ENCODE data around the gene PRKAG2.

Gene PRKAG2

DNA sequence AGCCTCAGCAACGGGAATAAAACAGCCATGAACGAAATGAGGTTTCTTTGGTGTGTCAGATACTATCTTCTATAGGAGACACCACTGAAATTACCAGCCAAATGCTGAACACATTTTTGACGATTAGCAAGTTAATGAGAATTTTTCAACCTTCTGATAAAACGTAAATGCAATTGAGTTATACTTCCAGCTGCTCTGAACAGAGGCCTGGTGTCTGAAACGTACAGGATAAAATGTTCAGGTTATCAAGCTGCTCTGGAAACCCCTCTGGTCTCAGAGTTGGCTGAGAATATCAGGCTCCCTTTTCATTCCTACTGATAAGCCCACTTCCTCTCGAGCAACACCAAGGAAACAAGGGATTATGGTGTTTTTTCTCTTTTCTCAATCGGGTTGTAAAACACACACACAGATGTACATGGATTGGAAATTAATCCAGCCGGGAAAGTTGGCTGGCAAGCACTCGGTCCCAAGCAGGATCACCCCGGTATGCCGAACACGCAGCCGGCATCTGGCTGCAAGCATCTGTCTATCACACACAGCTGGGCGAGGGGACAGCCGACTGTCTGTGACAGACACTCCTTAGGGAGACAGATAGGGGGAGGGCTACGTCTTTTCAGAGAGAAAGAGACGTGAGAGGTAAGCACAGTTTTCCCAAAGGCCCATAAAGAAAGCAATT is 171.8 kb downstream of the PRKAG2 start:
- DNase-seq, result no peak

DNA sequence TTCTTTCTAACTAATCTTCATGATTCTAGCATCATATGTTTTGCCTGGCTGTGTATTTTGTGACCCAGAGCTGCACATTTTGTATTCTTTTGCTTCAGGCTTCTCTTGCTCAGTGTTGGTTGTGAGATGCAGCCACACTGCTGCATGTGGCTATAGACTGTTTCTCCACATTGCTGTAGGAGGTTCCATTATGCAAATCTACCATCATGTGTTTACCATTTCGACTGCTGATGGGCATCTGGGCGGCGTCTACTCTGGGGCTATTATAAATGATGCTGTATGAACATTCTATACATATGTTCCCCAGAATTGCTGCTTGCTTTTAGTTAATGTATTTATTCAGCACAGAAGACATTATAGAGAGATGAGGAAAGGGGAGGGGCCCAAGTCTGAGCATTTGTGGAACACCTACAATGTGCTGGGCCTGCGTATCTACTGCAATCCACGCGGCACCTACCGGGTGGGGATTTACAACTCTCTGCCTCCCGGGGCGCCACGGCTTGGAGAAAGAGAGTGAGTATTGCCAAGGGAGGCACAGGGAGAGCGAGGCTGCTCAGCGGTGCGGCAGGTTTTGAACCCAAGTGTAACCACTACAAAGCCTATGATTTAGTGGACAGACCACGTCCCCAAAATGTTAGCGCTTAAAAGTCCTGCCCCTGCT is 172.5 kb downstream of the PRKAG2 start:
- DNase-seq, result no peak

DNA sequence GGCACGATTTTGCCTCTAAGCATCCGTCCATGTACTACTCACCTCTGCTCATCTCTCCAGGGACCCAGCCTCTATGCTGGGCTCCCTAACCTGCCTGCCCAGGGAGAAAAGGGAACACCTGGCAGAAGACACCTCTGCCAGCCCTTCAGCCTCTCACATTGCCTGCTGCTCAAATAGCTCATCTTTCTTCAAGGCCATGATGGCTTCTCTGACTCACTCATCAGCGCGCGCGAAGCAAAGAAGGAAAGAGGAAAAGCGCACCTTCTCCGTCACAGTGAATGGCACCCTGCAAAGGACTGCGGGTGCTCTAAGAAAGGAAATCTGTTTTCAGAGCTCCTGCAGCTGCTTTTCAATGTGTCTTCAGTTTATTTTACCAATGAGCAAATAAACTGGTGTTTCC is 174.0 kb downstream of the PRKAG2 start:
- no peak for DNase-seq

DNA sequence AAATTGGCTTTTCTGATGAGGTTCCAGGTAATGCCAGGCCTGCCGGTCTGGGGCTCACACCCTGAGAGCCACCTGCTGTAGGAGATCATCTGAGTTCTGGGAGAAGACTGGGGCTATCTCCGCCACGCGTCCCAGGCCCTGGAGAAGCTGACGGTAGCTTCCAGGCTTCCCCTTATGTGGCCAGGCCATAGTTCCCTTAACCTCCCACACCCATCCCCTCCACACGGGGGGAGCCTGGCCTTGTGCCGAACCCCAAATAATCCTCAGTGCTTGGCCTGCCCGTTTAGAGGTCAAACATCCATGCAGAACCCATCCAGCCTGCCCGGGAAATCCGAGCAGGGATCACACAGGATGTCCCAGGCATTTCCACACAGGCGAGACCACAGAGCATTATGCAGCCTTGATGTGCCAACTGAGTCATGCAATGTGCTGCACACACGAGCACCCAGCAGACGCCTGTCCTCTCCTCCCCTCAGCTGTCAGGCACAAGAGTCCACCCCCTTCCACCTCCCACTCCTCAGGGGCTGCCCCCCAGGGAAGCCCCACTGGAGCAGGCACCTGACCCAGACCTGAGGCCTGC is 176.2 kb downstream of the PRKAG2 start:
- DNase-seq, result no peak

DNA sequence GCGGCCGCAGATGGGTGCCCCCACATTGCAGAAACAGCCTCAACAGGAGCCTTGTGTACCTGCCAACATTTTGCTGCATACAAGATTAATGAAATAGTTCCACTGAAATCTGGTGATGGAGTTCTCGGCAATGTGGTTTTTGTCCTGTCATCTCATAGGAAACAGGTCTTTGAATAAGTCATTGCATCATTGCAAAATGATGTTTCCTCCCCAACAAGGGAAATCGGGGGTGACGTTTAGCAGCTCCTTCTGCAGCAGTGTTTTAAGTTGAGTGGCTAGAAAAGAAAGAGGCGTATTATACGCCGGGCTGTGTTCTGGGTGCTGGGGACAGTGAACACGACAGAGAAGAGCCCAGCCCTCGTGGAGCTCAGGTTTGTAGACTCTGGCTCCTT is 177.0 kb downstream of the PRKAG2 start:
- no peak for DNase-seq

DNA sequence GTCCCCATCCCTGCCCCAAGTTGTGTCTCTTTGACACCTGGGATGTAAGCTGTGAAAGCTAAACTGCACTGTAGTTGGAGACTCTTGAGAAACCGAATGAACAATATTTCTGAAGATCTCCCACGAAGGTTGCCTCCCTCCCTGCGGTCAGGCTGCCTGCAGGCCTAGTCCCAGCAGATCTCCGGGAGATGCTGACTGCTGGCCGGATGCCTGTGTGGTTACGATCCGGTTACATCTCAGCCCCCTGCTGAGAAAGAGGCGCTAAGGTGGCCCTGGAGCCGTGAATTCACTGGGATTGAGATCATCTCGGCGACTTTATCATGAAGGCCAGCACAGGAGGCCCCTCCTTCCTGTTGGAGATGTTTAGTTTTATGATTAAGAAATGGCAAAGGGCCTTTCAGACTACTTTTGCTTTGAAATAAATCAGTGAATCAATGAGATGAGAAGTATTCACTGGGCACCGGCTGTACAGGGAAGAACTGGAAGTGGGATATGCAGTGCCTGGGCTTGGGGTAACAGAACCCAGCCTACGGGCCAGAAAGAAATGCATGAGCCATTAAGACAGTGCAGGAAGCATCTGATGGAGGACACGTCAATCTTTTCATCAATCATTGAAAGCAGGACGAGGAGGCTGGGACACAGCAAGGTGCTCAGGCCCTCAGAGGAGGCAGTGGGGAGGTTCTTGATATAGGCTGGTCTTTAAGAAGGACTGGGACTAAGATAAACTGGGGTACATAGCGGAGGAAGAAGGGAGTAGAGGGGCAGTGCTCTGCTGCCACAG is 177.6 kb downstream of the PRKAG2 start:
- DNase-seq, result no peak

DNA sequence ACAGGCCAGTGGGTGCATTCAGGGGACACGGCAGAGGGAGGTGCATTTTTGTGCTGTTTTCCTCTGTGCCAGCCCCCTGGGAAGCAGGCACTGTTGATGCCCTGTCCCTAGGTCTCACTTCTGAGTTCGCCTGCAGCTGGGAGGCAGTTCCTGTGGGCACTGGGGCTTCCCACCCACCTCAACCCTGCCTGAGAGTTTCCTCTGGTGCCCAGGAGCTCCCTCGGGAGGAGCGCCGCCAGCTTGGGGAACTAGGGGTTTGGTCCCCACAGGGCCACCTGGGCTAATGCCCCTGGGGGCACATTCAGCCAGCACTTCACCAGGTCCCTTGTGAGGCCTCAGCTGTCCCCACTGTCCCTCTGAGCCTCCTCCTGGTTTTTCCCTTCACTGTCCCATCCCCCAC is 179.0 kb downstream of the PRKAG2 start:
- DNase-seq, result no peak

DNA sequence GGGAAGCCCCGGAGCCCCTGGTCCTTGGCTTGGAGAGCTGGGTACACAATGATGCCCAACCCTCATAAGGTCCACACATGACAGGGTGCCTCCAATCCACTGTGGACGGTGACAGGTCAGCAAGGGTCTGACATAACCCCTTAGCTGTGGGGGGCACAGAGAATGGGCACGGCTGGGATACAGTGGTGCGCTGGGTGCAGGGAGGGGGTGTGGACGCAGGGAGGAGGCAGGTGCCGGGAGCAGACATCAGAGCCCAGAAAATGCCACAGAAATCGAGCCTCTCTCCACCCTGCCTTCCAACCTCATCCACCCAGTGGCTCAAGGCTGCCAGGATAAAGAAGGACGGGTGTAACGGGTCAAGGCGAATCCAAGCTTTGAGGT is 179.4 kb downstream of the PRKAG2 start:
- DNase-seq, result no peak

DNA sequence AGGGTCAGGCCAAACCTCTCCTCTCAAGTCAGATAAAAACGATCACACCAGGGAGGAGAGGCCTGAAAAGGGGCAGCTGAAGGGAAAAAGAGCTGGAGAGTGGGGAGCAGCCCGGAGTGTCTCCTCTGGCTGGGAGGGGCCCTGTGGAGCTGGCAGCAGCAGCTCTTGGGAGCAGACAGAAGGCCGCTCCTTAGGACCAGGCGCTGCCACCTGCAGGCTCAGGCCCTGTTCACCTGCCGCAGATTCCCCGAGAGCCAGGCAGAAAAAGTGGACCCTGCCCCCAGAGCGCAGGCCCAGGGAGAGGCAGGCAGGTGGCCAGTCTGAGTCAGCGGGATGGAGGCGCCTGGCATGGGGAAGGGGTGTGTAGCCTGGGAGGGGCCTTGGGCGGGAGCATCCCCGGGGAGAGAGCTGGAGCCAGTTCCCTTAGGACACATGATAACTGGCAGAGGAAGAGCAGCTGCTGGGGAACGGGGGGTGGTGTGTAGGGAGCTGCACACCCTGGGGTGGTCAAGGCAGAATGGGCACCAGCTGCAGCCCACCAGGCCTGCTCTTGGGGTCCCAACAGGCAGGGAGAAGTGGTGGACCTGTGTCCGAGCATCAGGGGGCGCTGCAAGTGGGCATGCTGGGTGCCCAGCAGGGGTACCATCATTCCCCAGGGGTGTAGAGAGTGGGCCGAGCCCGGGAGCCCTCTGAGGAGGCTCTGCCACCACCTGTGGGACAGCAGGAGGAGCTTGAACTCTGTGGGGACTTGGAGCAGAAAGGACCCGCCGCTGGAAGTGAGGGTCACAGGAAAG is 180.0 kb downstream of the PRKAG2 start:
- no peak for DNase-seq

DNA sequence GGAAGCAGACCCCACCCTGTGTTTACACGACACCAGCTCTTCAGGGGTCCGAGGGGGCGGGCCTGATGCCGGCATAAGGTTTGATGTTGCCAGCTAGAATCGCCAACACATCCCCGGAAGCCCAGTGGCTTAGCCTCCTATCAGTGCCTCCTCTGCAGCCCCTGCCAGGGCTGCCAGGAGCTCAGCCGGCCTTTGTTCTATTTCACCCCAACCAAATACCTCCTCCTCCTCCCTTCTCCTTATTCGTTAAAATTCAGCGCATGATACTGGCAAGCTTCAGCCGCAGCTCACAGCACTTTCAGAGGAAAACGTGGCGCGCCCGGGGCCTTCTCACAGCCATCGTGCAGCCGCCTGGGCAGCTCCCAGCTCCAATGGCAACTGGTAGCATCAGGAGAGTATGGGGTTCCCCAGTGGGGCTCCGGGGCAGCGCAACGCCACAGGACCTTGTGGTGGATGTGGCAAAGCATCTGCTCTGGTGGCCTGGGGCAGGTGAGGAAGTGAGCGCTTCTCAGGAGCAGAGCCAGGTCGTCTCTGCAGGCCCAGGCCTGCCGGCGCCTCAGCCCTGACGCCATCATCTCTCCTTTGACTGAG is 180.9 kb downstream of the PRKAG2 start:
- DNase-seq, result no peak

DNA sequence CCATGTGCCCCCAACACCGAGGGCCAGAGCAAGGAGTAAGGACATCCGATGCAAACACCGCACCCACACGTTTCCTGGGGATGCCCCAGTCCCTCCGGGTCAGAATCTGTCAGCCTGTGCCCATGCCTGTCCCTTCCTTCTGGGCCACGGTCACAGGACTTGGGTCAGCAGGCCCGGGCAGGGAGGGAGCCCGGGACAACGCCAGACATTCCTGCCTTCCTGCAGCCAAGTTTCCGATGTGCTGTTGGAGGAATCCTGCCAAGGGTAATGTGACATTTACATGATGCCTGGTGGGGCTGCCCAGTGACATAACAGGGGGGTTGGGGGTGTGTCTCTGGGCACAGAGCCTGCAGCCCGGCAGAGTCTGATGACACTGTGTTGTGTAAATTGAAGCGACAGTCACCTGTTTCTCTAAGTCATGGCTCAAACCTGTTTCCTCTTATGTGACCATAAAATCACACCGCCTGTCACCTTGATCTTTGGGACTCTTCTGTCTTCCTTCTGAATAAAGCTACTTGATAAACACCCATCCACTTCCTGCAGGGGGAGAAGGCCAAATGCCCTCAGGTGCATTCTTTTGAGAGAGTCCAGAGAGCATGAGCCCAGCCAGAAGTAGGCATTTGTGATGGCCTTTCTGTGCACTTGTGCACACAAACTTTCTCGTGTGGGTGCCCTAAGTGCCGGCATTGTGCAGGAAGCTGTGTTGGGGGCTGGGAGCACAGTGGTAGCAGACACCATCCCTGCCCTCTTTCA is 181.9 kb downstream of the PRKAG2 start:
- no peak for DNase-seq

DNA sequence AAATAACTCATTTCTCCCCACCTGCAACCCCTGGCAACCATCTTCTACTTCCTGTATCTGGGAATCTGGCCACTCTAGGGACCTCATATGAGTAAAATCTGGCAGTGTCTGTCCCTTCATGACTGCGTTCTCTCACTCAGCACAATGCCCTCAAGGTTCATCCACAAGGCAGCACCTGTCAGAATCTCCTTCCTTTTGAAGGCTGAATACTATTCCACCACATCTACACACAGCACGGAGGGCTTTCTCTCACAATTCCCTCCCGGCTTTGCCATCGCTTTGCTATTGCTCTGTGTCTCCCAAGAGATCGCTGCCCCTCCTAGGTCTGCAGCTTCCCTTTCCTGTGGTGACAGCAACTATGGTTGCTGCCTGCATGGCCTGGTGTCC is 182.5 kb downstream of the PRKAG2 start:
- no peak for DNase-seq

DNA sequence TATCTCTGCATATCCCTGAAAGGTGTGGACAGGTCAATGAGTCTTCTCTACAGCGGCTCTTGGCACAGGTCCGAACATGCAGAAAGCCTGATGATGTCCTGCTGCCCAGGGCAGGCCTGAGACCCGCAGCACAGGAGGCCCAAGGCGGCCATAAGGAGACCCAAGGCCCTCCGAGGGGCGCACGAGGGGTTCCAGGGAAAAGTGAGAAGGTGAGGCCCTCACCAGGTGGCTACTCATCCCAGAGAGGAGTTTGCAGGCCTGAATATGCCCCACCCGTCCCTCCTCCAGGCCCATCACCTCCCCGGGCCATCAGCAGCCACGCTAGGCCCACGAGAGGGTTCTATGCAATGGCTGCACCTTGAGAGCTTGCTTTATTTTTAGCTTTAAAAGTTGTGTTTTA is 183.8 kb downstream of the PRKAG2 start:
- no peak for DNase-seq

DNA sequence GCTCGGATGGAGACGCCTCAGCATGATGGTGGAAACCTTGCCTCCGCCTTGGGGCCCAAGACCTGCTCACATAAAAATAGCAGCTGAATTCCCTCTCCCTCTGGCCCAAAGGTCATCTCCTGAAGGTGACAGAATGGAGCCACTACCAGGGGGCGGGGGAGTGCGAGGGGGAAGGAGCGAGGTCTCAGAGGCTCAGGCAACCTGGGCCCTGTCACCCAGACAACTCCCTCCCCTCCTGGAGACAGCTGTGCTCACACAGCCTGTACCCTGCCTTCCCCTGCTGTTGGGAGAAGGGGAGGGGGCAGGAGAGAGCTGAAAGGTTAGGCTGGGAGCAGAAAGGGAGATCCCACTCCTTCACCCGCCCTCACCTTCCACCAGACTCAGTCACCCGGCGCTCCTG is 184.2 kb downstream of the PRKAG2 start:
- no peak for DNase-seq

DNA sequence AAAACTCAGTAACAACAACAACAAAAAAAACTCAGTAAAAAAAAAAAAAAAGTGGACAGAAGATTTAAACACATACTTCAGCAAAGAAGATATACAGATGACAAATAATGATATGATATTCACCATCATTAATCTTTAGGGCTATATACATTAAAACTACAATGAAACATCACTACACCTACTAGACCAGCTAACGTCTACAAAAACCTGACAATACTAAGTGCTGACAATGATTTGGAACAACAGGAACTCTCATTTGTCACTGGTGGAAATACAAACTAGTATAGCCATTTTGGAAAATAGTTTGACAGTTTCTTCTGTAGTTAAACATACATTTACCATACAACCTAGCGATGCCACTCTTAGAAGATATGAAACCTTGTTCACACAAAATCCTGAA is 185.5 kb downstream of the PRKAG2 start:
- DNase-seq, result no peak

DNA sequence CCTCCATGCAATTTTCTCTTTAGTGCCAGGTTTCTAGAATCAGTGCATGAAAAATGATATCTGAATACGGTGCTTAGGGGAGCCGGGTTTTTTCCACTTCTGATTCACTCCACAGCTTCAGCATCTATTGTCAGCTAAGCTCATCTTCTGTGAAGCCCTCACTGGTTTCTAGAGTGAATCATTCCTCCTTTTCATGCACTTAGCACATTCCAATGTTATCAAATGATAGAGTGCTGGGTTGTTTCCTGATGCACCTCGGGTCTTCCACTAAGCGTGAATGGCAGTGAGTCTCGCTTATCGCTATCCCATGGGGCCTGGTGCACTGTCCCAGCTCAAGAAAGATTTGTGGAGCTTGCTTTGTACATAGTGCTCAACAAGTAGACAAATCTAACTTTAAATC is 186.3 kb downstream of the PRKAG2 start:
- DNase-seq, result no peak

DNA sequence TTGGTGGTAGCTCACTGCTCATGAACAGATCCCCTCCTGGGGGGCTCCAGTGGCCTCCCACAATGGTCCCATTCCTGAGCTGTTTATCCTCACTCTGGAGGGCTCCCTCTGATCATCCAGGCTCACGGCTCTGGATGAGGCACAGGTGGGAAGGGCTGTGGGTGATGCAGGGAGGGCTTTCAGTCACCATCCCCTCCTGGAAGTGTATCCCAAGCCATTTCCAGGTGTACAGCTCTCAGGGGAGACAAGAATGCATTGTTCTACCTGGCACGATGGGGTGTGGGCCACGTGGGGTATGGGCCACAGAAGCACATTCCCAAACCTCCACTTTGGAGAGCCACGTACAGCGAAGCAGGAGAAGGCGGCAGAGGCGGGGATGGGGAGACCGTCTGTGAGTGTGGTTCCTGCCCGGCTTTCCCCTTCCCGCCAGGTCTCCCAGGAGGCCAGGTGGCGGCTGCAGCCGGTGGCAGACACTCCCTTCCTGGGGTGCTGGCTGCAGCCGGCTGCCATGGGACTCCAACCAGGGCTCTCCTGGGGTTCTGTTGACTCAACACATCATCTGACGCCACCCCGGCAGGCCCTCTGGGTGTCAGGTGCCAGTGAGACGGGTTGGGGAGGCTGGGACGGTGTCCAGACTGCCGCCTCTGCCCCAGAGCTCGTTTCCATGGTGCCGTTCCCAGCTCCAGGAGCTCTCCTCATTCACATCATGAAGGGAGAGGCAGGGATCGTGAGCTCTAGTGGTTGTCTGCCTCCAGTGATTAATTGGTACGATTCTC is 187.5 kb downstream of the PRKAG2 start:
- DNase-seq, result no peak

DNA sequence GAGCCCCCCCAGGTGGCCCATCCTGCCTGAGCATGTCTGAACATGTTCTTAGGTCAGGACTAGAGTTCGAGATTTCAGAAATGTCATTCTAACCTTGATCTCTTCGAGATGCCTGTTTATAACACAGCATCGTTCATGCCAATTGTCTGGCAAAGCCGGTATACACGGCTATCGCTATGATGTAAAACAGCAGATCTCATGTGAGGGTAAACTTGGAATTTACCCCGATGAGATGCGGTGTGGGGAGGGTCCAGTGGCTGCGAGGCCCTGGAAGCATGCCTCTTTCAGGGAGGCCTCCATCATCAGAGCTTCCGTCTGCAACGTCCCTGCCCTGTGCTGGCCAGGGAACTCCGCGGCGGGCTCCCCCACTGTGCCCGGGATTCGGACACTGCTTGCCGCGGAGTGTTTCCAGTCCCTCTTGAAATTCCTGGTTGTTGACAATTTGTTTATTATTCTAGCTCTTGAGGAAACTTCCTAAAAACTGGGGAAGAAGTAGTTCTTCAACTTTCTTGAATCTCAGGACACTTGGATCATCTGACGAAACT is 188.6 kb downstream of the PRKAG2 start:
- no peak for DNase-seq

DNA sequence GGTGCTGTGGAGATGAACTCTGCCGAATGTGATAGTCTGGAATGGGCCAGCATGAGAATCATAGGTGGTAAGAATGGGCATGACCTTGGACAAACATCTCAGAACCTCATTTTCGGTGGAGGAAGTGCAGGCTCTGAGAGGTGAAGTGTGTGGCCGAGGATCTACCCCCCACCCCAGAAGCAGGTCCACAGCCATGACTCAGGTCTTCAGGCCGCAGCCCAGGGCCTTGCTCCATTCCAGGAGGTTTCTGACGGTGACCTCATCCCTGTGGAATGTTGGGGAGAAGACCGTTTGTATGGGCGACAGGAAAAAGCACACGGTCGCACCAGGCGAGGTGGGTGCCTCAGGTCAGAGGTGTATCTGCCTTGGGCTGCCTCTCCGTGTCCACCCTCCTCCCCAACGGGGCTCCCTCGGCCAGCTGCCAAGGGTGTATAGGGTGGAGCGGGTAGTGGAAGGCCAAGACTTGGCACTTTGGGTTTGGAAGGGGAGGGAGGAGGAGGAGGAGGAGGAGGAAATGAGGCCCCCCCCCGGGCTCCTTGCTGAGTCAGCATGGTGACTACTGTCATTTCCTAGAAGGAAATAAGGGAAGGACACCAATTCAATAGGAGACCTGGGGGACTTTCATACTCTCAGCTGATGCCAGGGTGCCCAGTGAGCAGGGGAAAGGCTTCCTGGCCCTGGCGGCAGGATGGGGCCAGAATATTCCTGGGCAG is 189.2 kb downstream of the PRKAG2 start:
- DNase-seq, result no peak

DNA sequence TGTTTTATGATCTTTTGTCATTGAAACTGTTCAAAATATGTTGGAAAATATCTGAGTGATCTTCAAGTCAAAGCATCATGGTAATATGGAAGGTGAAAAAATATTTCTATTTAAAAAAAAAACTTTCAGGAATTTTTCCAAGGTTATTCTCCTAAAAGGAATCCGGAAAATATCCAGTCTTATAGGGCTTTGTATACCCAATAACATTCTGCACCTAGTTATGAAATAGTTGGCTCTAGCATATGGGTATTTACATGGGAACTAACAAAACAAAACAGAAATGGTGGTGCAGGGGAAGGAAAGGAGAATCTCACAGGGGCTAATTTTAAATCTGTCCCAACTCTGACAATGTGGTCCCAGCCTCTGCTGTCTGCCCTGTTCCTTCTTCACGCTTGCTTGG is 190.1 kb downstream of the PRKAG2 start:
- no peak for DNase-seq

Measured in activated CD4-positive, alpha-beta T cell treated with anti-CD3 and anti-CD28 coated beads for 1 hour (primary cell).